ENCODE results near the gene TMEM178B.
"Not testable (repeated sequence)": the region's sequence is repeated elsewhere in the genome, so short reads cannot be mapped to it uniquely, and the experiment has no call there.

The TMEM178B gene

GRCh38 chr7:141397236-141398163 is 323.6 kb downstream of the TMEM178B start:
- no peak for DNase-seq

- no peak for DNase-seq
Observed at GRCh38 chr7:141400356-141400755, 326.5 kb downstream of the TMEM178B start.

GRCh38 chr7:141402277-141402996 is 328.6 kb downstream of the TMEM178B start:
- no peak for DNase-seq

GRCh38 chr7:141403846-141404245 is 330.0 kb downstream of the TMEM178B start:
- not testable (repeated sequence) for DNase-seq

GRCh38 chr7:141406347-141406746 is 332.5 kb downstream of the TMEM178B start:
- DNase-seq = no peak

- no peak for DNase-seq
Observed at GRCh38 chr7:141407893-141408292, 334.0 kb downstream of the TMEM178B start.

- no peak for DNase-seq
Observed at GRCh38 chr7:141408440-141408839, 334.6 kb downstream of the TMEM178B start.

- DNase-seq = no peak
Observed at GRCh38 chr7:141409219-141409618, 335.4 kb downstream of the TMEM178B start.

- no peak for DNase-seq
Observed at GRCh38 chr7:141409801-141410329, 336.0 kb downstream of the TMEM178B start.

GRCh38 chr7:141410353-141411000 is 336.6 kb downstream of the TMEM178B start:
- no peak for DNase-seq

GRCh38 chr7:141411133-141411532 is 337.3 kb downstream of the TMEM178B start:
- DNase-seq = no peak

GRCh38 chr7:141415999-141416398 is 342.1 kb downstream of the TMEM178B start:
- DNase-seq = no peak

- no peak for DNase-seq
Observed at GRCh38 chr7:141416650-141417270, 342.9 kb downstream of the TMEM178B start.

GRCh38 chr7:141417506-141417905 is 343.6 kb downstream of the TMEM178B start:
- DNase-seq = no peak

GRCh38 chr7:141418066-141418465 is 344.2 kb downstream of the TMEM178B start:
- no peak for DNase-seq

- no peak for DNase-seq
Observed at GRCh38 chr7:141421306-141421705, 347.4 kb downstream of the TMEM178B start.

GRCh38 chr7:141427134-141427533 is 353.3 kb downstream of the TMEM178B start:
- DNase-seq = no peak

GRCh38 chr7:141430455-141431139 is 356.7 kb downstream of the TMEM178B start:
- DNase-seq = no peak

- DNase-seq = no peak
Observed at GRCh38 chr7:141431140-141431479, 357.2 kb downstream of the TMEM178B start.

- no peak for DNase-seq
Observed at GRCh38 chr7:141431711-141432110, 357.8 kb downstream of the TMEM178B start.

- DNase-seq = no peak
Observed at GRCh38 chr7:141433698-141434097, 359.8 kb downstream of the TMEM178B start.

GRCh38 chr7:141436139-141436538 is 362.3 kb downstream of the TMEM178B start:
- DNase-seq = no peak
